Measurements from ENCODE around the gene EPHA2.
"Not testable (repeated sequence)": the region's sequence is repeated elsewhere in the genome, so short reads cannot be mapped to it uniquely, and the experiment has no call there.

EPHA2 gene

GRCh38 chr1:16119504-16119903 lies 36.4 kb downstream of the EPHA2 start:
- no peak for DNase-seq (ENCODE audit: low spot score)

DNA sequence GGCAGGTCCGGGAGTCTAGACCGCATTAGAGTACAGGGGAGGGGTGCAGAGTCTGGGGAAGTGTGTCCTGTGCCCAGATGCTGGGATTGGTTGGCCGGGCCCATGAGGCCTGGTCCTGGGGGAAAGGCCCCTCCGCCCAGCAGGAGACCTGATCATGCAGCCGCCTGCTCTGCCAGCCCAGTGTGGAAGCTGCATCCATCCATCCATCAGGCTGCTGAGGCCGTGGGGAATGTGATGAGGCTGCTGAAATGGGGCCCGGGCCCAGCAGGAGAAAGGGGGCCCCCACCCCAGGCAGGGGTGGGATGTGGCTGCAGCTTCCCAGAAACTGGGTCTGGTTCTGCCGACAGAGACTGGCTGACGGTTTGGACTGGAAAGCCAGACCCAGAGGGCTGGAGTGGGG lies 37.2 kb downstream of the EPHA2 start:
- DNase-seq (ENCODE audit: low spot score), result no peak

GRCh38 chr1:16117936-16118335 lies 37.9 kb downstream of the EPHA2 start:
- no peak for DNase-seq (ENCODE audit: low spot score)

DNA sequence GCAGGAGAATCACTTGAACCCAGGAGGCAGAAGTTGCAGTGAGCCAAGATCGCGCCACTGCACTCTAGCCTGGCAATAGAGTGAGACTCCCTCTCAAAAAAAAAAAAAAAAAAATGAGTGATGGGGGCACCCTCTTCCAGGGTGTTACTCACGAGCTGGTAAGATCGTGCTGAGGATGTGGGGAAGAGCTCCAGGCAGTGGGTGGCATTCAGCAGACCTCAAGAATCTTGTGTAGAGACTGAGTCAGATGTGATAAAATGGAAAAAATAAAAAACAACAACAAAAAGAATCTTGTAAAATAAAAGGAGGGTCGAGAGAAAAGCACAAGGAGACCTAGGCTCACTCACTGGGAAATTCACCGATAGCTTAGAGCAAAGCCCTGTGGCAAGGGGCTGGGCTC lies 38.5 kb downstream of the EPHA2 start:
- DNase-seq (ENCODE audit: low spot score), result no peak

DNA sequence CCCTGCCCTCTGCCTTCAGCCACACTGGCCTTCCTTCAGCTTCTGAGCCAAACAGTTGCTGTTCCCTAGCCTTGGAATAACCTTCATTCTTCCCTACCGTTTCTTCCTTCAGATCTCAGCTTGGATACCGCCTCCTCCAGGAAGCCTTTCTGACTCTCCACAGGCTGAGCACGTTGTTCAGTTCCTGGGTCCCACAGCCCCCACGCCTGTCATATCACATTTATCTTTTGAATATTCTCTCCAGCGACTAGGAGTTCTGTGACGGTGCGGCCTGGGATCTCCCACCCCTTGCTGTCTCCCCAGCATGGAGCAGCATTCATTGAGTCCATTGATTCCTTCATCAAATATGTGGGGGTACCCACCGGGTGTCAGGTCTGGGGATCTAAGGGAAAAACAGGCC lies 39.2 kb downstream of the EPHA2 start:
- no peak for DNase-seq (ENCODE audit: low spot score)

GRCh38 chr1:16116002-16116401 lies 39.9 kb downstream of the EPHA2 start:
- no peak for DNase-seq (ENCODE audit: low spot score)

DNA sequence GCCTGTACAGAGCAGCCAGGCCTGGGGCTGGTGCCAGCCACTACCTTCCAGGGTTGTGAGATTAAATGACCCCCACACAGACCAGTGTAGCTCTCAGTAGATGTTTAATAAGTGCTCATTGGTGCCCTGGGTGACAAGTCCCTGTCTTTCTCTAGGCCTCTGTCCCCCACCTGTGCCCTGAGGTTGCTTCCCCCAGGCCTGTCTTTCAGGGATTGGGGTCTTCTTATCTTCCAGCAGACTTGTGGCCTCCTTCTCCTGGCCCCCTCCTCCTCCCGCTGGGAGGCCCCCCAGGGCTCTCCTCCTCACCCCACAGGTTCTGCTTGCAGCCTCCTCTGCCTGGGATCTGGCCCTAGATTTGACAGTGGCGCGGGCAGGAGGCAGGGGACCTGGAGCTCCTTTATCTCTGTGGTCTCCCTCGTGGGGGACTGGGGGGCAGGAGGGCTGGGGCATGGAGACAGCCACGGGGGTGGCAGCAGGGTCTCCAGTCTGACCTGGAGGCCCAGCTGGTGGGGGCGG lies 40.3 kb downstream of the EPHA2 start:
- DNase-seq (ENCODE audit: low spot score), result no peak

GRCh38 chr1:16114527-16115467 lies 41.1 kb downstream of the EPHA2 start:
- DNase-seq (ENCODE audit: low spot score), result no peak

- DNase-seq (ENCODE audit: low spot score), result no peak
Observed at GRCh38 chr1:16112596-16113555, 43.0 kb downstream of the EPHA2 start.

DNA sequence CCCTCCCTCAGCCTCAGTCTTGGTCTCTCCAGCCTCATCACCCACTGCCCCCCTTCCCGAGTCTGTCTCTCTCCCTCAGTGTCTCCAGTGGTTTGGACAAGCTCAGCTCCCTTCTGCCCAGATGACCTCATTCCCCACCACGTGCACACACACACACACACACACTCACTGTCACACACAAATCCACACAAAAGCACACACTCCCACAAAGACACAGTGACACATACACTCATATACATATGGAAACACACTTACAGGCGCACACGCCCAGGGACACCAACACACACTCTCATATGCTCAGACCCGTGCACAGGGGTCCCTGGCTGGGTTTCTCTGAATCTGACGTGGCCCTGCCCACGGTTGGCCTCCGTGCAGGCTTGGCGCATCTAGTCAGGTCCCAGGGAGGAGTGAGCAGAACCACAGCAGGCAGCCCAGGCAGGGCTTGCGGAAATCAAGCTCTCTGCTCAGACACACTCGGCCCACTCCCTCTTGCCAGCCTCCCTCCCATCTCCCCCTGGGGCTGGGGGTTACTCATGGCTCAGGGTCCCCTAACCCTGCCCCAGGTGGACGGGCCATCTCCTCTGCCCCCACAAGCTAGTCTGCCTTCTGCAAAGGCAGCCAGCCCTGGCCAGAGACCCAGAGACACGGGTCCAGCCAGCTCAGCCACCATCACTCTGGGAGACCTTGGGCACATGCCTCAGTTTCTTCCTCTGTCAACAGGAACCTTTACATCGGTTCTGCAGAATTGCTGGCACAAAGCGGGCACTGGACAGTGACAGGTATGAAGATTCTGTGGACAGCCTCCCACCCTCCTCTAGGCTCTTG lies 43.9 kb downstream of the EPHA2 start:
- no peak for DNase-seq (ENCODE audit: low spot score)

- no peak for DNase-seq (ENCODE audit: low spot score)
Observed at GRCh38 chr1:16110884-16111283, 45.0 kb downstream of the EPHA2 start.

- DNase-seq (ENCODE audit: low spot score), result no peak
Observed at GRCh38 chr1:16110456-16110855, 45.4 kb downstream of the EPHA2 start.

GRCh38 chr1:16109571-16109970 lies 46.3 kb downstream of the EPHA2 start:
- DNase-seq (ENCODE audit: low spot score), result no peak

DNA sequence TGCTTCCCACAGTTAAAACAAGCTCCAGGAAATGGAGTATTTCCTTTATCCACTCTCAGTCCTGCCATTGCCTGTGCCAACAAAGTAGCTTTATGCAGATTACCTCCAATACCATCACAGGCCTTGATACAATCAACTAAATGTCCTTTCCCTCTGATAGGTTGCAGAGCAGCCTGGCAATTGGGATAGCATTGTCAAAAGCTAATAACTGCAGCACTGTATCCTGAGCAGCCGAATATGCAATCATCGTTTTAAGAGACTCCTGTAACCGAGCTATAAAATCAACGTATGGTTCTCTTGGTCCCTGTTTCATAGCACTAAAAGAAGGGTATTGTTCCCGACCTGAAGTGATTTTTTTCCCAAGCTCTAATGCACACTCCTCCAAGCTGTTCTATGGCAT lies 48.8 kb downstream of the EPHA2 start:
- not testable (repeated sequence) for DNase-seq (ENCODE audit: low spot score)

DNA sequence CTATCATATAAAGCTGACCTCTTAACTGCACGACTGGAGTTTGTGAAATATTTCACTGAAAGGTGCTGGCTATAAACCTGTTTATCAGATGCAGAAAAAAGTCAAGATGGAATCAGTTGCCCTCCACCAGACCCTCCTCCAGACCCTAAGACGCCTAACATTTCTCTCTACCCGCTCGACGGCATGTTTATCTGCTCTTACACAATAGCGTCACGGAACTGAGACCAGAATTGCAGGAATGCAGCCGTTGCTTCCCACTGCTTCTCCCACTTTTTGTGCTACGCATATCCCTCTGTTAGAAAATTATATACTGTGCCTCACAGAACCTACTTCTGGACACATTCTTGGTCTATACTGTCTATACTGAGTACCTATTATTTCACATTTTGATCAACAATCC lies 54.2 kb downstream of the EPHA2 start:
- DNase-seq (ENCODE audit: low spot score), result no peak

GRCh38 chr1:16099412-16099811 lies 56.5 kb downstream of the EPHA2 start:
- DNase-seq (ENCODE audit: low spot score), result no peak

DNA sequence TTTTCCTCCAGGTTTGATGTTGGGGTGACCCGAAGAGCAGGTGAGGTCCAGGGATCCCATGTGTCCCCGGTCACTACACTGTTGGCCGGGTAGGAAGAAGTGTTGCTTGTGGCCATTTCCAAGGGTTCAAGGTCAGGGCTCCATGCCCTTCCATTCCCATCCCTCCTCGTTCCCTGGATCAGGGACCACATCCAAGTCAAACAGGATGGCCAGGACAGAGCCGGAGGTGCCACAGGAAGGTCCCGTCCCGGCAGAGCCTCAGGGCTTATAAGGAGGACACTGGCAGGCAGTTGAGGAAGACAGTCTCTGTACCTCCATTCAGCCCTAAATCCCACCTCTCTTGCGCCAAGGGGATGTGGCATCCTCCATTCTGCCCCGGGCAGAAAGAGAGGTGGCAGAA lies 60.4 kb downstream of the EPHA2 start:
- DNase-seq (ENCODE audit: low spot score), result no peak

- DNase-seq (ENCODE audit: low spot score), result no peak
Observed at GRCh38 chr1:16094453-16095158, 61.3 kb downstream of the EPHA2 start.

GRCh38 chr1:16093611-16094010 lies 62.3 kb downstream of the EPHA2 start:
- no peak for DNase-seq (ENCODE audit: low spot score)

- no peak for DNase-seq (ENCODE audit: low spot score)
Observed at GRCh38 chr1:16092923-16093511, 62.9 kb downstream of the EPHA2 start.
